Retina (tissue), 1 donor: ENCODE data around the gene DGKB.

Source experiments
- DNase-seq: peaks from one replicate; pipeline ENCODE4 v3.0.0-alpha.2; 2016

The DGKB gene

GRCh38 chr7:14673202-14673601 is 229.3 kb downstream of the DGKB start:
- DNase-seq: no peak

- DNase-seq: no peak
These were observed 235.6 kb downstream of the DGKB start for GRCh38 chr7:14666913-14667312.

GRCh38 chr7:14666304-14666703 is 236.2 kb downstream of the DGKB start:
- DNase-seq: no peak

- DNase-seq: no peak
These were observed 262.8 kb downstream of the DGKB start for GRCh38 chr7:14639801-14640200.

GRCh38 chr7:14639329-14639728 is 263.2 kb downstream of the DGKB start:
- no peak for DNase-seq

GRCh38 chr7:14637968-14638367 is 264.6 kb downstream of the DGKB start:
- DNase-seq: no peak

GRCh38 chr7:14635955-14636354 is 266.6 kb downstream of the DGKB start:
- DNase-seq: no peak

- no peak for DNase-seq
These were observed 272.5 kb downstream of the DGKB start for GRCh38 chr7:14630048-14630447.

GRCh38 chr7:14628516-14628915 is 274.0 kb downstream of the DGKB start:
- DNase-seq: no peak

- DNase-seq: no peak
These were observed 276.5 kb downstream of the DGKB start for GRCh38 chr7:14626076-14626475.

GRCh38 chr7:14622559-14622958 is 280.0 kb downstream of the DGKB start:
- DNase-seq: no peak

- DNase-seq: no peak
These were observed 296.4 kb downstream of the DGKB start for GRCh38 chr7:14606101-14606500.

- no peak for DNase-seq
These were observed 297.9 kb downstream of the DGKB start for GRCh38 chr7:14604606-14605005.

GRCh38 chr7:14602851-14603250 is 299.7 kb downstream of the DGKB start:
- DNase-seq: no peak

GRCh38 chr7:14600766-14601367 is 301.7 kb downstream of the DGKB start:
- DNase-seq: no peak

- DNase-seq: no peak
These were observed 303.6 kb downstream of the DGKB start for GRCh38 chr7:14598978-14599377.

GRCh38 chr7:14596421-14596820 is 306.1 kb downstream of the DGKB start:
- no peak for DNase-seq

- no peak for DNase-seq
These were observed 312.3 kb downstream of the DGKB start for GRCh38 chr7:14590206-14590605.

GRCh38 chr7:14585232-14585631 is 317.3 kb downstream of the DGKB start:
- no peak for DNase-seq

GRCh38 chr7:14583518-14583917 is 319.0 kb downstream of the DGKB start:
- no peak for DNase-seq

- DNase-seq: no peak
These were observed 320.5 kb downstream of the DGKB start for GRCh38 chr7:14582010-14582409.

- DNase-seq: no peak
These were observed 322.6 kb downstream of the DGKB start for GRCh38 chr7:14579971-14580370.

GRCh38 chr7:14576578-14576977 is 326.0 kb downstream of the DGKB start:
- DNase-seq: no peak

- no peak for DNase-seq
These were observed 331.6 kb downstream of the DGKB start for GRCh38 chr7:14570750-14571607.

- DNase-seq: no peak
These were observed 350.5 kb downstream of the DGKB start for GRCh38 chr7:14552060-14552459.
